ENCODE measurements around the gene MYT1. TPM values are rescaled to one million over a fixed set of nuclear protein-coding genes. Genes with fewer than 3 reads are reported as not detected.

Gene MYT1
- total RNA-seq, 3 donors from 2014 or later: under 0.01 TPM; not detected in 2

Other genes with a start within 250 kb of the MYT1 start
- 10 to 100 TPM; 24.2 to 44.9 (median 36.3) TPM for gene UCKL1, start 208.0 kb upstream of the MYT1 start, total RNA-seq
- 10 to 100 TPM in 1 of 3 donors, 1 to 10 TPM in 2; 5.8 to 12.7 (median 9.2) TPM for gene ZNF512B, start 194.5 kb upstream of the MYT1 start, total RNA-seq
- gene SAMD10, start 184.8 kb upstream of the MYT1 start, total RNA-seq: 1 to 10 TPM in 2 of 3 donors, under 1 TPM in 1; 0.96 to 3.3 (median 2.8) TPM
- gene PRPF6, start 183.3 kb upstream of the MYT1 start, total RNA-seq: 10 to 100 TPM; 53.9 to 67.5 (median 59.6) TPM
- 1 to 10 TPM in 2 of 3 donors, under 1 TPM in 1; 0.66 to 1.3 (median 1.1) TPM for gene C20orf204, start 128.3 kb upstream of the MYT1 start, total RNA-seq
- 1 to 10 TPM; 1.8 to 8.8 (median 3.2) TPM for gene SOX18, start 114.8 kb upstream of the MYT1 start, total RNA-seq
- 10 to 100 TPM; 23.9 to 39.4 (median 26.6) TPM for gene TCEA2, start 101.3 kb upstream of the MYT1 start, total RNA-seq
- gene RGS19, start 84.9 kb upstream of the MYT1 start, total RNA-seq: 10 to 100 TPM; 14.7 to 22.2 (median 16.4) TPM
- 1 to 10 TPM; 1.6 to 3.4 (median 2.3) TPM for gene OPRL1, start 84.4 kb upstream of the MYT1 start, total RNA-seq
- under 1 TPM in 1 of 3 donors, not detected in 2; 0.64 TPM for gene LKAAEAR1, start 80.1 kb upstream of the MYT1 start, total RNA-seq
- not detected for gene NPBWR2, start 56.9 kb upstream of the MYT1 start, total RNA-seq
- gene PCMTD2, start 91.3 kb downstream of the MYT1 start, total RNA-seq: 100 to 1,000 TPM in 1 of 3 donors, 10 to 100 TPM in 2; 73.7 to 119 (median 77.6) TPM

Measured in breast epithelium (tissue), 3 donors.